Lower lobe of right lung (tissue), 2 donors: ENCODE measurements around the gene AFF4. TPM values are rescaled to one million over a fixed set of nuclear protein-coding genes. Genes with fewer than 3 reads are reported as not detected.
"Not testable (repeated sequence)": the region's sequence is repeated elsewhere in the genome, so short reads cannot be mapped to it uniquely, and the experiment has no call there.

Experiments
- ATAC-seq, 2 donors: fragments of 200-7000 bp; cut with Tn5 transposase; one replicate each; pipeline ENCODE4 v1.9.1; 2020 to 2022; ENCODE audit warnings: mild to moderate bottlenecking in 2 of 2, moderate library complexity in 2 of 2
- DNase-seq: peaks from one replicate; pipeline ENCODE4 v3.0.0-alpha.2; 2020
- H3K27ac ChIP-seq: fragments of 200-600 bp; one replicate; pipeline ENCODE4 v1.8.0; 2022
- H3K27me3 ChIP-seq: fragments of 200-600 bp; one replicate; pipeline ENCODE4 v1.8.0; 2022; ENCODE audit warnings: low read depth
- H3K36me3 ChIP-seq: fragments of 200-600 bp; one replicate; pipeline ENCODE4 v1.8.0; 2022; ENCODE audit warnings: mild to moderate bottlenecking
- H3K4me1 ChIP-seq: fragments of 200-600 bp; one replicate; pipeline ENCODE4 v1.8.0; 2022
- H3K4me3 ChIP-seq: fragments of 200-600 bp; one replicate; pipeline ENCODE4 v1.8.0; 2022; ENCODE audit warnings: mild to moderate bottlenecking
- H3K9me3 ChIP-seq: fragments of 200-600 bp; one replicate; pipeline ENCODE4 v1.8.0; 2022
- intact Hi-C: fragments of 100-400 bp; cut with DNase I; formaldehyde crosslinking; loops from one replicate; pipeline ENCODE4 v1.11.0; 2022
- total RNA-seq: library from RNA; stranded (reverse); fragmentation: NEBNext Ultra II Directional; extraction: Animal tissue kit (Norgen Biotek cat#: 25700); gene quantifications from one replicate; pipeline ENCODE4 v1.2.1, GENCODE V29; 2021
- TF ChIP-seq, protein P1 (sequence below): fragments of 200-600 bp; IDR thresholded peaks from one replicate; pipeline ENCODE4 v1.8.0; 2022; ENCODE audit warnings: antibody characterized with exemption, mild to moderate bottlenecking
- donor health status: DM: no; HTN: yes; CAD: no; lungs with severe emphysema.

The AFF4 gene
- total RNA-seq, 1 donor from 2014 or later: 68.6 TPM

- DNase-seq: no peak
- no peaks in the 10 kb centered on the region for H3K36me3 ChIP-seq
- H3K9me3 ChIP-seq: no peaks in the 10 kb centered on the region
- no peak overlapping the region for H3K27ac ChIP-seq
- intact Hi-C loops: no loop called here
- peaks cover 4% of the 10 kb centered on the region for H3K4me1 ChIP-seq
- no peak overlapping the region for H3K4me3 ChIP-seq
- ATAC-seq: no peak
- no peaks in the 10 kb centered on the region for H3K27me3 ChIP-seq
- TF ChIP-seq, protein P1, sequence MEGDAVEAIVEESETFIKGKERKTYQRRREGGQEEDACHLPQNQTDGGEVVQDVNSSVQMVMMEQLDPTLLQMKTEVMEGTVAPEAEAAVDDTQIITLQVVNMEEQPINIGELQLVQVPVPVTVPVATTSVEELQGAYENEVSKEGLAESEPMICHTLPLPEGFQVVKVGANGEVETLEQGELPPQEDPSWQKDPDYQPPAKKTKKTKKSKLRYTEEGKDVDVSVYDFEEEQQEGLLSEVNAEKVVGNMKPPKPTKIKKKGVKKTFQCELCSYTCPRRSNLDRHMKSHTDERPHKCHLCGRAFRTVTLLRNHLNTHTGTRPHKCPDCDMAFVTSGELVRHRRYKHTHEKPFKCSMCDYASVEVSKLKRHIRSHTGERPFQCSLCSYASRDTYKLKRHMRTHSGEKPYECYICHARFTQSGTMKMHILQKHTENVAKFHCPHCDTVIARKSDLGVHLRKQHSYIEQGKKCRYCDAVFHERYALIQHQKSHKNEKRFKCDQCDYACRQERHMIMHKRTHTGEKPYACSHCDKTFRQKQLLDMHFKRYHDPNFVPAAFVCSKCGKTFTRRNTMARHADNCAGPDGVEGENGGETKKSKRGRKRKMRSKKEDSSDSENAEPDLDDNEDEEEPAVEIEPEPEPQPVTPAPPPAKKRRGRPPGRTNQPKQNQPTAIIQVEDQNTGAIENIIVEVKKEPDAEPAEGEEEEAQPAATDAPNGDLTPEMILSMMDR: no peak
Measured at GRCh38 chr5:132860742-132861141, 102.7 kb downstream of the AFF4 start.

DNA sequence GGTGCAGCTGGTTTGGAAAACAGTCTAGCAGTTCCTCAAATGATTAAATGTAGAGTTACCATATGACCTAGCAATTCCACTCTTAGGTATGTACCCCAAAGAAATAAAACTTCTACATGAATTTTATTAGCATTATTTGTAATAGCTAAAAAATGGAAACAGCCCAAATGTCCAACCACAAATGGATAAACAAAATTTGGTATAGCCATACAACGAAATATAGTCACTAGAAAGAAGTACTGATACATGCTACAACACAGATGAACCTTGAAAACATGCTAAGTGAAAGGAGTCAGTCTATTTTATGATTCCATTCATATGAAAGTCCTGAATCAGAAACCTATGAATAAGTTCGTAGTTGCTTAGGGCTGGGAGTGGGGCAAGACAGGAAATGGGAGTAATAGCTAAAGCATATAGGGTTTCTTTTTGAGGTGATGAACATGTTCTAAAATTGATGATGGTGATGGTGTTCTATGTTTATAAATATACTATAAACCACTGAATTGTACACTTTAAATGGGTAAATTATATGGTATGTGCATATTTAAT is 103.5 kb downstream of the AFF4 start:
- no peaks in the 10 kb centered on the region for H3K4me1 ChIP-seq
- no peak for DNase-seq
- no peaks in the 10 kb centered on the region for H3K36me3 ChIP-seq
- no peaks in the 10 kb centered on the region for H3K27me3 ChIP-seq
- H3K9me3 ChIP-seq: no peaks in the 10 kb centered on the region
- ATAC-seq: no peak
- TF ChIP-seq, protein P1: no peak
- intact Hi-C loops: no loop called here
- no peak overlapping the region for H3K4me3 ChIP-seq
- no peak overlapping the region for H3K27ac ChIP-seq

DNA sequence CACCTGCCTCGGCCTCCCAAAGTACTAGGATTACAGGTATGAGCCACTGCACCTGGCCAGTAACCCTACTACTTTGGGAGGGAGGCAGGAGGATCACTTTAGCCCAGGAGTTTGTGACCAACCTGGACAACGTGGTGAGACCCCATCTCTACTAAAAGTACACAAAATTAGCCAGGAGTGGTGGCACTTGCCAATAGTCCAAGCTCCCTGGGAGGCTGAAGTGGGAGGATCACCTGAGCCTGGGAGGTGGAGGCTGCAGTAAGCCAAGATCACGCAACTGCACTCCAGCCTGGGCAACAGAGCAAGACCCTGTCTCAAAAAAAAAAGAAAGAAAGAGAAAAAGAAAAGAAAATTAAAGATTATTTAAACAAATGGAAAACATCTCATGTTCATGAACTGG is 107.4 kb downstream of the AFF4 start:
- TF ChIP-seq, protein P1: no peak
- H3K9me3 ChIP-seq: no peaks in the 10 kb centered on the region
- ATAC-seq: no peak
- DNase-seq: no peak
- H3K4me3 ChIP-seq: no peak overlapping the region
- H3K27me3 ChIP-seq: no peaks in the 10 kb centered on the region
- H3K27ac ChIP-seq: no peak overlapping the region
- intact Hi-C loops: no loop called here
- H3K4me1 ChIP-seq: peaks cover 9% of the 10 kb centered on the region
- H3K36me3 ChIP-seq: no peaks in the 10 kb centered on the region

DNA sequence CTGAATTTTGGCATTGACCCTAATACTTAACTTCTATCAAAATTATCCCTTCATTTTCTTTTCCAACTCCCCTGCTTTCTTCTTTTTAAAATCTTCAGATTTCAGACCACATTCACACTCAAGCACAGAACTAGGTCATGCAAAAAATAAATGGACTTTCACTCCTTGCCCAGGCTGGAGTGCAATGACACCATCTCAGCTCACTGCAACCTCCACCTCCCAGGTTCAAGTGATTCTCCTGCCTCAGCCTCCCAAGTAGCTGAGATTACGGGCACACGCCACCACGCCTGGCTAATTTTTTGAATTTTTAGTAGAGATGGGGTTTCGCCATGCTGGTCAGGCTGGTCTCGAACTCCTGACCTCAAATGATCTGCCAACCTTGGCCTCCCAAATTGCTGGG is 108.4 kb downstream of the AFF4 start:
- intact Hi-C loops, DNase-seq, H3K4me3 ChIP-seq, H3K9me3 ChIP-seq, H3K4me1 ChIP-seq, H3K27me3 ChIP-seq, H3K27ac ChIP-seq, H3K36me3 ChIP-seq, ATAC-seq: not testable (repeated sequence)

DNA sequence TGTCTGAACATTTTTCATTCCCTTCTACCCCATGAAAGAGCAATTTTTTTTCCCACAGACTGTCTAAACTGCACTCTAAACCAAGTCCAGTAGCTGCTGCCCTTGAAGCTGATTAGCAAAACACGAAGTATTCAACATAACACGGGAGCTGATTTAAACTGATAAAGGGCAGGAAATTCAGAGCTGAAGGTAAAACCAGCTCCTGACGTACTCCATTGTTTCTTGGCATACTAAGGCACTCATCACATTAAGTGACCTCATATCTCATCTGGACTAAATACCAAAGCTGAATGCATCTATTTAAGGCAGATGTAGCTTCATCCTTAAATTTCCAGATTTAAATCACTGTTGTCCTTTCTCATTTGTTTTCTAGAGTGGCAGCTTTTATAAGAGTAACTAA is 109.1 kb downstream of the AFF4 start:
- Histone ChIP-seq H3K27ac (no peak overlapping the region), H3K4me3 (no peak overlapping the region), H3K4me1 (peaks cover 9% of the 10 kb centered on the region), H3K9me3 (no peaks in the 10 kb centered on the region), H3K36me3 (no peaks in the 10 kb centered on the region), H3K27me3 (no peaks in the 10 kb centered on the region)
- ATAC-seq: no peak
- intact Hi-C loops: no loop called here
- TF ChIP-seq, protein P1: no peak
- no peak for DNase-seq

DNA sequence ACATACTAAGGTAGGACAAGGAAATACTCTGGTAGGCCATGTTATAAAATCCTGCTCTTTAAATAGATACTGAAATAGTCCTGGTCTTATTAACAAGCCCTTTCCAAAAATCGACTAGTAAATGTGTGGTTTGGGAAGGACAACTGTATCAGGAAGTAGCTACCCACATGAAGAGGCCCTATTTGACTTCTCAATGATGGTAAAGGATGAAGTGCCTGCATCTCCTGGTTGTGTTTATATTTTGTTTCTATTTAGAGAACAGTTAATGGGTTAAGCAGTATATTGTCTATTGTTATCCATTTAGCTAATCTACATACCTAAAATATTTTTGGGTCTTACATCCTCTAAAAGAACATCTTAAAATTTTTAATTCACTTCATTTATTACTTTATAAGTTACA is 109.6 kb downstream of the AFF4 start:
- ATAC-seq: no peak
- DNase-seq: no peak
- intact Hi-C loops: no loop called here
- no peaks in the 10 kb centered on the region for H3K27me3 ChIP-seq
- H3K36me3 ChIP-seq: no peaks in the 10 kb centered on the region
- no peak overlapping the region for H3K27ac ChIP-seq
- TF ChIP-seq, protein P1: no peak
- H3K4me3 ChIP-seq: no peak overlapping the region
- H3K4me1 ChIP-seq: peaks cover 9% of the 10 kb centered on the region
- no peaks in the 10 kb centered on the region for H3K9me3 ChIP-seq
